GM18520 (cell line): ENCODE results near the gene STAB2.

Experiments used
- ATAC-seq: cut with Tn5 transposase; IDR thresholded peaks from one replicate; pipeline ENCODE4 v1.9.1; 2021; ENCODE audit not compliant: unreplicated experiment

STAB2 gene

DNA sequence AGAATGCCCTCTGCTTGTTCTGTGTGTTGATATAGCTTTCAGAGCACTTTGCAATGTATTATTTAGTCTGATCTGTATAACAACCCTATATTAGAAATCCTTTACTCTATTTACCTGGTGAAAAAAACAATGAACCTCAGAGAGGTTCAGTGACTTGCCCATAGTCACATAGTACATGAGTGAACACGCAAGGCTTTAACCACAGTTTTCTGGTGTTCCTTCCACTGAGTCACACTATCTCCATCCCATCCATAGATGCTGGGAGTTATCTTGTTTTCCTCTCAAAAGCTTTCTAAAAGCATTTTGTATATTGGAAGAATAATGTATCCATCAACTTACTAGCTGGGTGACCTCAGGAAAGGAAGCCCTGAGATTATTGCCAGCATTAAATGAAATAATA is 149.5 kb downstream of the STAB2 start:
- no peak for ATAC-seq

DNA sequence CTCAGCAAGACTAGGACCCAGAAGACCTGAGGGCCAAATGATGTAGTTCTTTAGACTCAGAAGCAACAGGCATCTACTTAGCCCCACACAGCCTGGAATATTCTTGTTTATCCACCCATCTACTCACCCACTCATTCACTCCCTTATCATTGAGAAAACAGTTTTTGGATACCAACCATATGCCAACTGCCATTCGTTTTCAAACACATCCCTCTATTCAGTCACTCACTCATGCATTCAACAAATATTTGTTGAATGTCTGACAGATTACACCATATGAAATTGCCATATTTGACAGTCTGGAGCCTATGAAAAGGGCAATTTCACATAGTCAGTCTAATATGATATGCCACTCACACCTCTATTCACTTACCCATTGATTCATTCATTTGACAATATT is 150.8 kb downstream of the STAB2 start:
- no peak for ATAC-seq

DNA sequence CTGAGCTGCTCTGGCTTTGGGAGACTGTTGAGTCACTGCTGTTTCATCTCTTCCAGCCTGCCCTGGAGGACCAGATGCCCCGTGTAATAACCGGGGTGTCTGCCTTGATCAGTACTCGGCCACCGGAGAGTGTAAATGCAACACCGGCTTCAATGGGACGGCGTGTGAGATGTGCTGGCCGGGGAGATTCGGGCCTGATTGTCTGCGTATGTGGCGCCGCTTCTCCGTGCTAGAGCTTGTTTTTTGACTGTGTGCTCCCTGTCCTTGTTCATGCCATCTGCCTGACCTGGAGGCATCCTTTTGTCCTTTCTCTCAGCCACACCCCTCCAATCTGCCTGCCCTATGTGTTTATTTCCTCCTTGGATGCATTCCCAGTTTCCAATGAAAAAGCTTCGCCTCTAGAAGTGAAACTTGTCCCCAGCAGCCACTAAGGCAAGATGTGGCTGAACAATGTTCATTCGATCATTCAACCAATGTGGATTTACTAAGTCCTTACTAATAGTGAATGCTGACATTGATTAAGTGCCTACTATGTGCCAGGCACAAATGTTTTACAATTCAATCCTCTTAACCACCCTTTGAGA is 155.4 kb downstream of the STAB2 start:
- ATAC-seq = no peak

DNA sequence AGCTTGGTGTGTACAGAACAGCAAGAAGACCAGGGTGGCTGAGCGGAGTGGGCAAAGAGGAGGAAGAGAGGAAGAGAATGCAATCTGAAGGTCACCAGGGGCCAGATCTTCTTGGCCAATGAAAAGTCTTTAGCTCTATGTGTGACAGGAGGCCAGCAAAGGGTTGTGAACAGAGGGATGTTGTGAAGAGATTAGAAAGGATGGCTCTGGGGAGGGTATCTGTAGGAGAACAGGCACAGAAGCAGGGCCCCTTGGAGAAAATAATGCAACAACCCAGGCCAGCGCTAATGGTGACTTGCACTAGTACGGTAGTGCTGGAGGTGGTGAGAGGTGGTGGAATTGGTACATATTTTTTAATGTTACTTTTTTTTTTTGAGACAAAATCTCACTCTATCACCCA is 156.7 kb downstream of the STAB2 start:
- no peak for ATAC-seq

DNA sequence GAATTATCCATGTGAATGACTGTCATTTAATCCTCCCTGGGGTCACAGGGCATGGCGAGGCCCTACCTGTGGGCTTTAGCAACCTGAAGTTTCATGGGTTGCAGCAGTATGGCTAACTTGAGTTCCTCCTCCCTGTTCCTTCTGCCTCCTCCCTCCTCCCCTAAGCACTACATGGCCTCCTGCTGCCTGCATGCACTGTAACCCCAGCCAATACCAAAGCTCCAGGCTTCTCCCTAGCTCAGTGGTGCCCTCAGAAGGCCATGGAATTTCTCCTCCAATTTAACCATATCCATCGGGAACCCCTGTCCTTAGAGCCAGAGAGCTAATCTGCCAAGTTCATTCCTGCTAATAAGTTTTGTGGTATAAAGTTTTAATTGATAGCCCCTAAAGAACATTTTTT is 158.9 kb downstream of the STAB2 start:
- no peak for ATAC-seq

DNA sequence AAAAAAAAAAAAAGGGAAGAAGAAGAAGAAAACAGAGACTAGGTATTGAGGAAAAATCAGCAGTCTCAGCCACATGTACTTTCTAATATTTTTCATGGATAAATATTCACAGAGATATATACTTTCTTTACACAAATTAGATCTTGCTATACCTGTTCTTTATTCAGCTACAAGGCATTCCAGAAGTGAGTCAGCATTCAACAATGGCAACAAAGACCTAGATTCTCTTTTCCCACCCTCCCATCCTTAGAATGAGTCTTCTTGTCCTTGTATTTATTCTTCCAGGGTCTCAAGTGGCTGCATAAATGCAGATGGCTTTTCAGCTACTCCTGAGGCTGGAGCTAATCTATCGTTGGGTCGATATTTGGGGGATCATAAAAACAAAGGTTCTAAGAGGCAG is 160.9 kb downstream of the STAB2 start:
- no peak for ATAC-seq

DNA sequence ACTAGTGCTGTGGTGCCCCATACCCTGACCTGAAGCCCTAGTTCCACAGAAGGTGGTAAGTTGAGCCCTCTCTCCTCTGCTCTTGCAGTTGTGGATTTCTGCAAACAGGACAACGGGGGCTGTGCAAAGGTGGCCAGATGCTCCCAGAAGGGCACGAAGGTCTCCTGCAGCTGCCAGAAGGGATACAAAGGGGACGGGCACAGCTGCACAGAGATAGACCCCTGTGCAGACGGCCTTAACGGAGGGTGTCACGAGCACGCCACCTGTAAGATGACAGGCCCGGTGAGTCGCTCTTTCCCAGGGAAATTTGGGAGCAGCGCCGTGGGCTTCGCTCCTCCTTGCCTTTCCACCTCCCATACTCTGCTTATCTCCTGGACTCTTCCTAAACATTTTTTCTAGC is 161.8 kb downstream of the STAB2 start:
- ATAC-seq = no peak

DNA sequence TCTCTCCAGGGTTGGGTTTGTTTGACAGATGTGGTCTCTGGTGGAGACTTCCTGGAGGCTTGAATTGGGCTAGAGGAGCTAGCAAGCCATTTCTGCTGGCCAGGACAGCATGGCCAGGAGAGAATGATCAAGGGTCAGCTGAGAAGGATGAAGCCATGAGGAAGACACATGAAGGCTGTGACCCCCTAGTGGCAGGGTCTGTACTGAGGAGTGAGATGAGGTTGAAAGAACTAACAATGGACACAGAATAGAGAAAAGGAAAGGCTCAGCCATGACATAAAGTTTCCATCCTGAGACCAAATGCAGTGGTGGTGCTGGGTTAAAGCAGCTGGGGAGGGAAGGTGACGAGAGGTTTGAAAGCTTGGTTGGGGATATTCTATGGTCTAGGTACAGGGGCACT is 164.1 kb downstream of the STAB2 start:
- ATAC-seq = no peak

DNA sequence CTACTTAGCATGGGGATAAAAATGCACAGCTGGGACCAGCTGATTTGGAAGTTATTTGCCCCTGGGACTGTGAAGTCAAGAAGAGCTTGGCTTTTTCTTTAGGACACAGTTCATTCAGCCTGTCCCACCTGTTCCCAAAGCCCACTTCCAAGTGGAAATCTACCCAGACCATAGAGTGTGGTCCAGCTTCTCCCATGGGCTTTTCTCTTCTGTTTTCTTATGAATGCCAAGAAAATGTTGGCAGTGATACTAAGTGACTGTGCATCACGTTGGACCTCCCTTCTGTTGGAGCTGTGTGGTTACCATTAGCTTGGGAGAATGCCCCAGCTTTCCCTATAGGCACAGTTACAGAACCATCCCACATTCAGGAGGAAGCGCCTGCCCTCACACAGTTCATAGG is 164.5 kb downstream of the STAB2 start:
- no peak for ATAC-seq

DNA sequence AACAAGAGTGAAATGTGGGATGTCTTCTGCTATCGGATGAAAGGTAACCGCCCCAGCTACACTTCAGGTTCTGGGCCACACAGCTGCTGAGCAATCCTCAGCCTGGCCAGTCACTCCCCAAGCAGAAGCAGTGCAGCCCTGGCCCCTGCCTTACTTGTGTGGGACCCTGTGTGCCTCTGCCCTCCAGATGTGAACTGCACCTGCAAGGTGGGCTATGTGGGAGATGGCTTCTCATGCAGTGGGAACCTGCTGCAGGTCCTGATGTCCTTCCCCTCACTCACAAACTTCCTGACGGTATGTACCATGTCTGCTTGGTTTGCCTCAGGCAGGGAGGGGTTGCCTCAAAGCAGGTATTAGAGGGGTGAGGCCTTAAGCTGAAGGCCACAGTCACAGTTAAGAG is 168.4 kb downstream of the STAB2 start:
- ATAC-seq = no peak

DNA sequence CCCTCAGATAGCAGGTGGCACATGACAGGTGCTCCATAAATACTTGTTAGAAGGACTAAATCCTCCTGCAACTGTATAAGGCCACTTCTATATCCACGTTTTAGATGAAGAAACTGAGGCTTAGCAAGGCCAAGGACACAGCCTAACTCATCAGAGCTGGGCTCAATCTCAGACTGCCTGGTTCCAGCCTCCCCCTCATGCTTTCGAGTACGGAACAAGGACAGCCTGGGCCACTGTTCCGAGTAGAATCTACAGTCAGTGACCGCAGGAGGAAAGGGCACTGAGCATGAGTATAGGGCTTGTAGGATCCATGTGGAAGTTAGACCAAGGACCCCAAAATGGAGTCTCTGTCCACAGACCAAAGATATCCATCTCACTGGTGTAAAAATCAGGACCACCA is 169.4 kb downstream of the STAB2 start:
- no peak for ATAC-seq

DNA sequence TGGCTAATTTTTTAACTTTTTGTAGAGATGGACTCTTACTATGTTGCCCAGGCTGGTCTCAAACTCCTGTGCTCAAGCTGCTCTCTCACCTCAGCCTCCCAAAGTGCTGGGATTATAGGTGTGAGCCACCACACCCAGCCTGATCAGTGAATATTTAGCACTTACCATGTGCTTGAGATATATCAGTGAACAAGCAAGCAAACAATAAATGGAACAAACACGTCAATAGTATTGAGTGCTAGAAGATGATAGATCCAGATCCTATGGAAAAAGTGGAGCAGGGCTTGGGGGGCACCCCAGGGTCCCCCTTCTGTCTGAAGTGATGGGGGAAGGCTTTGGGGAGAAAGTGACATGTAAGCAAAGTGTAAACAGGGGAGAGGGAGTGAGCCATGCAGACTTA is 170.2 kb downstream of the STAB2 start:
- no peak for ATAC-seq

DNA sequence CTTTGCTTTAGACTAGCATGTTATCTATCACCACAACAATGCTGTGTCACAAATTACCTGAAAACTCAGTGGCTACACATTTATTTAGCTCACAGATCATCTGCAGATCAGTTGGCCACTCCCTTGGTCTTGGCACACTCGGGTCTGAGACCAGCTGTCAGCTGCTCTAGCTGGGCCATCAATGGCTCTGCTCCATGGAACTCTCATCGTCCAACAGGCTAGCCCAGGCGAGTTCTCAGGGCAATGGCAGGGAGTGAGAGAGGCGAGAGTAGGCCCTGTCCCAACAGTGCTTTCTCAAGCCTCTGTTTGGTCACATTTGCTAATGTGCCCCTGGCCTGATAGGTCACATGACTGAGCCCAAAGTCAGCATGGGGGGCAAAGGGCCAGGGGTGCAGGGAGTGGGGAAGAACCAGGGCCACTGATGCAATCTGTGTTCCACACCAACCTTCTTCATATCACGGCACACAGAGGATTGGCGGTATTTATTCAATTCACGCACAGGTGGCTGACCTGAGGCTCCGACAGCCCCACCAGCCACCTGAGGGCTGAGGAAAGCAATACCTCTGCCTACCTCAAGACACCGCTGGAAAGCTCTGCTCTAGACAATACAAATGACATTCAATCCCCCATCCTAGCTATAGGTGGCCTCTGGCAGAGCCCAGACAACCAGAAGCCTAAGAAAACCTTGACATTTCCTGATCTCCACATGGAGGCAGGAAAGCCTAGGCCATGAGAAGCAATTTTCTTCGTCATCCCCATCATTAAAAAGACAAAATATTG is 171.4 kb downstream of the STAB2 start:
- ATAC-seq = no peak

DNA sequence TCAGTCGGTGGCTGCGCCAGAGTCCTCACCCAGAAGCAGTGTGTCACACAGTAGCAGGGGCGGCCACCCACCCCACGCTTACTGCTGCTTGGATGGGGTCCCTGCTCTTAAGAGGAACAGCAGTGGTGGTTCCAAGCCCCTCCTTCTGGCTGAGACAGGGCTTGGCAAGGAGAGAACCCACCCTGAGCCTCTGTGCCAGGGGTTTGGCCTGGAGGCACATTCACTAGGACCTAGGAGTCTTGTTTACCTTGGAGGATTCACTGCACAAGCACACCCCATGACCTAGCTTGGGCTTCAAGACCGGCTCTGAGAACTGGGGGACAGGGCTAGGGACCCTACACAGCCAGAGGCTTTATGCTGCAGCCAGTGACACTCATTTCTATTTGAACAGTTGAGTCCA is 175.4 kb downstream of the STAB2 start:
- no peak for ATAC-seq

DNA sequence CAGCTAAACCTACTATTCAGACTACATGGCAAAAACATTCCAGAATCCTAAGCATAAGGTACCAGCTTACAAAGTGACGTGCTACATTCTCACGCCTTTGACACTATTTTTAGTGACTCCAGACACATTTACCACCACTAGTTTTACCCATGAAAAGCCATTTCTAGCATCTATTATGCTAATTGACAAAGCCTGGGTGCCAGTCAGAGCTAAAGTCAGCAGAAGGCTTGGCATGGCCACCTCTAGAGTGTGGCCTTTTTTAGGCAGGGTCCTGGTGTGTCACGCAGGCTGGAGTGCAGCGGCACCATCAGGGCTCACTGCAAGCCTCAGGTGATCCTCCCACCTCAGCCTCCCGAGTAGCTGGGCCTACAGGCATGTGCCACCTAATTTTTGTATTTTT is 178.2 kb downstream of the STAB2 start:
- no peak for ATAC-seq

DNA sequence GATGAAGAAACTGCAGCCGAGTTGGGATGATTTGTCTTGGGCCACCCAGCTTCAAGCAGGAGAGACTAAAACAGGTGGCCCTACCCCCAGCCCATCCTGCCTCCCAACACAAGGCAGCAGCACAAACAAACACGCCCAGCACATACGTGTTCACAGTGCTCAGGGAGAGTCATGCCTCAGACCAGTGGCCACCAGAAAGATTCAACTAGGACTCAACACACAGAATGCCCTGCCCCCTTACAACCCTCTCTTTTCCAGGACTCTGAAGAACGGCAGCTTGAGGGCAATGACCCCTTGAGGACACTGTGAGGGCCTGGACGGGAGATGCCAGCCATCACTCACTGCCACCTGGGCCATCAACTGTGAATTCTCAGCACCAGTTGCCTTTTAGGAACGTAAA is 179.0 kb downstream of the STAB2 start:
- no peak for ATAC-seq

DNA sequence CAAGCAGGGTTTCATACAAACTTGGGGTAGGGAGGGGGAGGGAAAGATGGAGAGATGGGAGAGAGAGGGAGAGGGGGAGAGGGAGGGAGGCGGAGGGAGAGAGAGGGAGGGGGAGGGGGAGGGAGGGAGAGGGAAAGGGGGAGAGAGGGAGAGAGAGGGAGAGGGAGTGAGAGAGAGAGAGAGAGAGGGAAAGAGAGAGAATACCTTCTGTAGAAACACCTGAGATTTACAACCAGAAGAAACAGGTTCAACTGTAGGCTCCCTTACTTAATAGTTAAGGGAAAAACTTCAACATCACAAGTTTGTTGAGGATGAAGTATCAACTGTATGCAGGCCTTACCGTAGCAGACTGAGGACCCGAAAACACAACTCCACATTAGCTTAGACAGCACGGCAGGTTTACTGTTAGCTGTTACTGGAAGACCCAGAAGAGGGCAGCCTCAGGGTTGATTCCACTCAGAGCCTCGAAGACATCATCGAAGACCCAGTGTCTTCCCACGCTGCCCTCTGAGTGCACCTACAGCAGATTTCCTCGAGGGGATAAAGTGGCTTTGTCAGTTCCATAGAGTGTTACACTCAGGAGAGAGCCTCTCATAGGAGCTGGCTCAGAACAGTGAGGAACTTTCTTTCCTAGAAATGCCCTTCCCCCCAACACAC is 181.5 kb downstream of the STAB2 start:
- ATAC-seq = no peak

DNA sequence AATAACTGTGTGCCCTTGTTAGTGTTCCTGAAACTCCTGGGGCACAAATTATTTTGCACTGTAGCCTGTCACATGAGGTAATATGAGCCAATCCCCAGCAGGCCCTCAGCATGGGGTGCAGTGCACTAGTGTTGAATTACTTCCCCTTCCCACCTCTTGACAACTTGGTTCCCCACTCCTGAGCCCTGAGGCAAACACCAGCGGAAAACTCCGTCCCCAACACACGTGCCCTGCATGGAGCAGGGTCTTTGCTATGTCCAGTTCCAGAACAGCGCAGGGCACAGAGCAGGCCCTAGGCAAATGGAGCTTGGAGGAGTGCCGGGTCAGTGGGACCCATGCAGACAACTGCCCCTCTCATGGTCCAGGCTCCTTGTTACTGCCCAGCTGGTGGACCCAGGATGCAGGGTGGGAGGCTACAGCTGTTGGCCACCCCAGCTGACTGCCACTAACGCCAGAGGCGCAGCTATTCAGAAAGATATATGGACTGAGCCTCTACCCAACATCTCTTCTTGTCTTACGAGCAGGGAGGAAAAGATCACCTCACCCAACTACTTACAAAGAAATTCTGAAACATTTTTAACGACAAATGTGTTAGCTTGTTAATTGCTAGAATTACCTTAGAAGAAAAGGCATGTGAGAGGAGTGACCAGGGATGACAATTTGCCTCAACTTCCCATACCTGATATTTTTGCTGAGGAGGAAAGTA is 182.3 kb downstream of the STAB2 start:
- ATAC-seq = no peak

DNA sequence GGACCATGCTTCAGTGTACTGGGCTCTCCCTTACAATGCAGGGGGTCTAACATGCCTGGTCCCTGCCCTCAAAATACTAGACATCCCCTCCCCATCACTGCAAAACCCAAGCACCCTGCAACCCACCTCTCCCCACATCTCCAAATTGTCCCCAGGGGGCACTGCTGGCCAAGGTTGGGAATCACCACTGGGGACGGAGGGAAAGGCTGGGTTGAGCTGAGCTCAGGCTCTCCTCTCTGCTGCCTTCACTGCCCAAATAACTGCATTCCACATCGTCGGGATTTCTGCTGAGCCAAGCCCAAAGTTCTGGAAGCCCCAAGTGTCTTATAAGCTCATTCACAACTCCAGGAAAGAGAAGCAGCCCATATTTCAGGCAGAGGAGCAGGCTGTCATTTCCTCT is 184.4 kb downstream of the STAB2 start:
- ATAC-seq = no peak

DNA sequence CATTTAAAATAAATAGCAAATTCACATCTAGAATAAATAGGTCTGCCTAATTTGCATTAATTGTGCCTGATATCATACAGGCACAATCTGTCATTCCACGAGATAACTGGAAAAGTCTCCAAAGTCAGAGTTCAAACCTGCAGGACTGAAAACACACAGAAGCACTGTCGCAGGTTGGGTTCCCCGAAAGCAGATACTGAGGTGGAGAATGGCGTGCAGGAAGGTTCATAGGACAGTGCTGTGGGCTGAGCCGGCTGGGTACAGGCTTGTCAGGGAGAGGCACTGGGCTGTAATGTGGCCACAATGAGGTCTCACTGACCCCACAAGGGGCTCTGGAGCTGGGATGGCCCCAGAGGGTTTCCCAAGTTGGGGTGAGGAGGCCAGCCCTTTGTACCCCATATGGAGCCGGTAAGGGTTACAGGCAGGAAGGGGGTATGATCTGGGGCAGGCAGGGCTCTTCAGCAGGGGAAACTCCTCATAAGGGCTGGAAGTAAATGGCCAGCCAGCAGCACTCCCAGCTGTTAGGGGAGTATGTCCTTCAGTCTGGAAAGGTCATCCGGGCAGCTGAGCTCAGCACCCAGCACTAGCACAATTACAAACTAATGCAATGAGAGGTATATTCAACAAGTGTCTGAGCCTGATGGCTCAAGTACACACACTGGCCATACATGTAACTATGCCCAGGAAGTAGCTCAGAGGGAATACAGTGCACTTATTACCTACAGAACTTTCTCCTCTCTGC is 185.5 kb downstream of the STAB2 start:
- ATAC-seq = no peak
